GM23338 (cell line): ENCODE data around the gene GNPTG. TPM values are rescaled to one million over a fixed set of nuclear protein-coding genes. Genes with fewer than 3 reads are reported as not detected.

Experiments
- ATAC-seq: fragments of 200-7000 bp; cut with Tn5 transposase; 3 replicates; pipeline ENCODE4 v1.9.1; 2020
- DNase-seq: peaks from one replicate; pipeline ENCODE4 v3.0.0-alpha.2; 2015; ENCODE audit warnings: low spot score
- H2AFZ ChIP-seq: fragments of 200-600 bp; sonication (generic); 2 replicates; pipeline ENCODE4 v1.8.0; 2016; ENCODE audit warnings: antibody characterized with exemption, mild to moderate bottlenecking, moderate library complexity
- H3F3A ChIP-seq: fragments of 200-600 bp; sonication (generic); replicated peaks from 2 replicates; pipeline ENCODE4 v1.8.0; 2017; ENCODE audit warnings: antibody characterized with exemption, mixed run types, low read depth
- H3K27ac ChIP-seq: fragments of 200-600 bp; sonication (generic); 2 replicates; pipeline ENCODE4 v1.6.1; 2016; ENCODE audit warnings: low read depth
- H3K27me3 ChIP-seq: fragments of 200-600 bp; sonication (generic); 2 replicates; pipeline ENCODE4 v1.8.0; 2016; ENCODE audit warnings: mild to moderate bottlenecking, mixed run types, moderate library complexity; ENCODE audit not compliant: insufficient read depth
- H3K36me3 ChIP-seq: fragments of 200-600 bp; sonication (generic); 2 replicates; pipeline ENCODE4 v1.8.0; 2016; ENCODE audit warnings: mild to moderate bottlenecking; ENCODE audit not compliant: insufficient read depth
- H3K4me1 ChIP-seq: fragments of 200-600 bp; sonication (generic); 2 replicates; pipeline ENCODE4 v1.8.0; 2016; ENCODE audit warnings: mild to moderate bottlenecking, moderate library complexity; ENCODE audit not compliant: insufficient read depth
- H3K4me2 ChIP-seq: fragments of 200-600 bp; sonication (generic); 2 replicates; pipeline ENCODE4 v1.7.1; 2017; ENCODE audit warnings: mixed run types
- H3K4me3 ChIP-seq: fragments of 200-600 bp; sonication (generic); 2 replicates; pipeline ENCODE4 v1.6.1; 2016; ENCODE audit warnings: mixed run types
- H3K79me2 ChIP-seq: fragments of 200-600 bp; sonication (generic); replicated peaks from 2 replicates; pipeline ENCODE4 v1.8.0; 2017; ENCODE audit warnings: mild to moderate bottlenecking; ENCODE audit not compliant: insufficient read depth
- H3K9me2 ChIP-seq: fragments of 200-600 bp; sonication (generic); 2 replicates; pipeline ENCODE4 v1.8.0; 2017; ENCODE audit not compliant: insufficient read depth
- H4K20me1 ChIP-seq: fragments of 200-600 bp; sonication (generic); replicated peaks from 2 replicates; pipeline ENCODE4 v1.8.0; 2017; ENCODE audit warnings: mild to moderate bottlenecking; ENCODE audit not compliant: insufficient read depth
- H3K27ac Mint-ChIP-seq: 2 replicates; pipeline ENCODE4 v1.8.0; 2020; ENCODE audit warnings: inconsistent platforms, mild to moderate bottlenecking, moderate library complexity, mixed read lengths
- H3K27me3 Mint-ChIP-seq: 3 replicates; pipeline ENCODE4 v1.8.0; 2022; ENCODE audit warnings: low read depth, mild to moderate bottlenecking, moderate library complexity, mixed read lengths, inconsistent platforms; ENCODE audit not compliant: insufficient read depth, poor library complexity
- H3K36me3 Mint-ChIP-seq: 3 replicates; pipeline ENCODE4 v1.8.0; 2021; ENCODE audit warnings: low read depth, mild to moderate bottlenecking, inconsistent platforms, moderate library complexity, mixed read lengths
- H3K4me1 Mint-ChIP-seq: 3 replicates; pipeline ENCODE4 v1.8.0; 2020; ENCODE audit warnings: mild to moderate bottlenecking, inconsistent platforms, mixed read lengths
- H3K4me3 Mint-ChIP-seq: 3 replicates; pipeline ENCODE4 v1.8.0; 2021; ENCODE audit warnings: moderate library complexity, mild to moderate bottlenecking, inconsistent platforms, mixed read lengths
- H3K9me3 Mint-ChIP-seq: 3 replicates; pipeline ENCODE4 v1.8.0; 2020; ENCODE audit warnings: moderate library complexity, mild to moderate bottlenecking, inconsistent platforms, mixed read lengths
- CREB1 ChIP-seq: fragments of 250-450 bp; sonication (Bioruptor Pico); IDR thresholded peaks from 2 replicates; pipeline ENCODE4 v1.5.0; 2020; ENCODE audit warnings: low read depth, mild to moderate bottlenecking, moderate library complexity
- EZH2 ChIP-seq: fragments of 200-600 bp; sonication (generic); IDR thresholded peaks from one replicate; pipeline ENCODE4 v1.8.0; 2017; ENCODE audit warnings: antibody characterized with exemption, mild to moderate bottlenecking, low read depth; ENCODE audit not compliant: unreplicated experiment
- EZH2phosphoT487 ChIP-seq: fragments of 200-600 bp; sonication (generic); IDR thresholded peaks from one replicate; pipeline ENCODE4 v1.8.1; 2018; ENCODE audit warnings: antibody characterized with exemption; ENCODE audit not compliant: unreplicated experiment
- JUNB ChIP-seq: IDR thresholded peaks from one replicate; pipeline ENCODE4 v1.6.1; 2016; ENCODE audit warnings: antibody characterized with exemption; ENCODE audit not compliant: unreplicated experiment
- NANOG ChIP-seq: IDR thresholded peaks from 2 replicates; pipeline ENCODE4 v1.6.1; 2016; ENCODE audit warnings: antibody characterized with exemption, borderline replicate concordance
- POLR2AphosphoS5 ChIP-seq: IDR thresholded peaks from 2 replicates; pipeline ENCODE4 v1.6.1; 2016; ENCODE audit warnings: antibody characterized with exemption, low read depth
- STAT1 ChIP-seq: IDR thresholded peaks from one replicate; pipeline ENCODE4 v1.6.1; 2016; ENCODE audit warnings: antibody characterized with exemption; ENCODE audit not compliant: unreplicated experiment
- ZNF114 ChIP-seq: fragments of 250-450 bp; sonication (Bioruptor Pico); IDR thresholded peaks from 2 replicates; pipeline ENCODE4 v1.5.0; 2020; ENCODE audit warnings: mild to moderate bottlenecking, moderate library complexity
- ZNF331 ChIP-seq: fragments of 250-450 bp; sonication (Bioruptor Pico); IDR thresholded peaks from 2 replicates; pipeline ENCODE4 v1.5.0; 2020; ENCODE audit warnings: low read depth, mild to moderate bottlenecking, moderate library complexity
- polyA plus RNA-seq: library from polyadenylated mRNA; unstranded; fragments of >200 nt; fragmentation: Nextera tagmentation; extraction: Ambion mirVana; gene quantifications from 2 replicates; pipeline ENCODE4 v1.2.1, GENCODE V29; 2016
- total RNA-seq: library from RNA; depleted of rRNA; stranded (reverse); fragments of >200 nt; shearing (Covaris generic); gene quantifications from 2 replicates; pipeline ENCODE4 v1.2.3, GENCODE V29; 2014
- TF ChIP-seq, protein P1 (sequence below): IDR thresholded peaks from 2 replicates; pipeline ENCODE4 v1.6.1; 2016; ENCODE audit warnings: antibody characterized with exemption
- TF ChIP-seq, protein P2 (sequence below): fragments of 250-450 bp; sonication (Bioruptor Pico); IDR thresholded peaks from 2 replicates; pipeline ENCODE4 v1.5.0; 2020; ENCODE audit warnings: mild to moderate bottlenecking, moderate library complexity
- TF ChIP-seq, protein P3 (sequence below): IDR thresholded peaks from one replicate; pipeline ENCODE4 v1.6.1; 2018; ENCODE audit warnings: antibody characterized with exemption; ENCODE audit not compliant: unreplicated experiment
- TF ChIP-seq, protein P4 (sequence below), 2 experiments: fragments of 200-600 bp in 1 of 2; sonication (generic) in 1 of 2; conservative IDR thresholded peaks; 2 replicates each; pipeline versions ENCODE4 v1.5.1 to v1.6.1; 2016 to 2017; ENCODE audit warnings: antibody characterized with exemption in 2 of 2, low read depth in 2 of 2, mild to moderate bottlenecking in 2 of 2, moderate library complexity in 1 of 2

The GNPTG gene
- total and polyA plus RNA-seq, 2 experiments from 2014 or later: 23.3 to 41.0 TPM

DNA sequence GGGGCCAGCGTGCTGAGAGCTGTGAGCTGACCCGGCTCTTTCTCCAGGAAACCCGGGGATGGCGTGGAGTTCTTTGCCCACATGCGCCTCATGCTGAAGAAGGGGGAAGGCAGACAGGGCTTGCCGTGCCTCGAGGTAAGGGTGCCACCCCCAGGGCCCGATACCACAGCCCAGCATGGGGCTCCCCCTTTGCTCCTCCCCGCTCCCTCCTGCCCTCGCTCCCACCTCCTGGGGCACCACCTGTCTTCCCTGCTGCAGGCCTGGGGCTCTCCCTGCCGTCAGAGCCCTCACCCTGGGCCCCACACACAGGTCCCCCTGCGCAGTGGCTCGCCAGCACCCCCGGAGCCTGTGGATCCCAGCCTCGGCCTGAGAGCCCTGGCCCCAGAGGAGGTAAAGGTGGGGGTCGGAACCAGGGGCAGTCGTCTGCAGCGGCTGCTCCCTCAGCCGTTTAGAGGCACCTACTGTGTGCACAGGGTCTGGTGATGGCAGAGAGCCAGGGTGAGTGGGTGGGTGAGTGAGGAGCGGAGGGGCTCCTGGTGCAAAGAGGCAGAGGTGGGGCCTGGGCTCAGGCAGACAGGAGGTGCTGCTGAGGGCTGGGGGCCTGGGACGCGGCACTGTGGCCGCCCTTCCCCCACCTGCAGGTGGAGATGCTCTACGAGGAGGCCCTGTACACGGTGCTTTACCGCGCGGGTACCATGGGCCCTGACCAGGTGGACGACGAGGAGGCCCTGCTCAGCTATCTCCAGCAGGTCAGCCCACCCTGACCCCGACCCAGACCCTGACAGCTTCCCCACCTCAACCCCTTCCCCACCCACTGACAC is 12.7 kb upstream of the GNPTG start:
- DNase-seq (no peak), ATAC-seq (no peak)
- H2AFZ ChIP-seq: no peak overlapping the region
- Mint-ChIP-seq H3K27me3 (peaks cover 38% of the 10 kb centered on the region), H3K36me3 (no peaks in the 10 kb centered on the region), H3K9me3 (no peaks in the 10 kb centered on the region), H3K27ac (no peak overlapping the region), H3K4me1 (peaks cover 8% of the 10 kb centered on the region; the same call in 2 of the 3 replicates), H3K4me3 (no peak overlapping the region)
- no peak overlapping the region for H3K4me2 ChIP-seq
- 0 out of 2 replicates have a peak, but pooled peaks cover 2% of the 10 kb centered on the region for H3F3A ChIP-seq
- H3K4me3 ChIP-seq: no peak overlapping the region
- H3K27me3 ChIP-seq: peaks cover 19% of the 10 kb centered on the region
- H3K79me2 ChIP-seq: no peaks in the 10 kb centered on the region
- no peaks in the 10 kb centered on the region; the same call in 1 of the 2 replicates for H3K4me1 ChIP-seq
- H4K20me1 ChIP-seq: no peaks in the 10 kb centered on the region; the same call in 1 of the 2 replicates
- H3K36me3 ChIP-seq: no peaks in the 10 kb centered on the region
- no peaks in the 10 kb centered on the region for H3K9me2 ChIP-seq
- no peak for TF ChIP-seq EZH2
- no peak for TF ChIP-seq NANOG
- TF ChIP-seq, protein P1, sequence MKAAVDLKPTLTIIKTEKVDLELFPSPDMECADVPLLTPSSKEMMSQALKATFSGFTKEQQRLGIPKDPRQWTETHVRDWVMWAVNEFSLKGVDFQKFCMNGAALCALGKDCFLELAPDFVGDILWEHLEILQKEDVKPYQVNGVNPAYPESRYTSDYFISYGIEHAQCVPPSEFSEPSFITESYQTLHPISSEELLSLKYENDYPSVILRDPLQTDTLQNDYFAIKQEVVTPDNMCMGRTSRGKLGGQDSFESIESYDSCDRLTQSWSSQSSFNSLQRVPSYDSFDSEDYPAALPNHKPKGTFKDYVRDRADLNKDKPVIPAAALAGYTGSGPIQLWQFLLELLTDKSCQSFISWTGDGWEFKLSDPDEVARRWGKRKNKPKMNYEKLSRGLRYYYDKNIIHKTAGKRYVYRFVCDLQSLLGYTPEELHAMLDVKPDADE: no peak
- no peak for TF ChIP-seq EZH2phosphoT487
- TF ChIP-seq, protein P2, sequence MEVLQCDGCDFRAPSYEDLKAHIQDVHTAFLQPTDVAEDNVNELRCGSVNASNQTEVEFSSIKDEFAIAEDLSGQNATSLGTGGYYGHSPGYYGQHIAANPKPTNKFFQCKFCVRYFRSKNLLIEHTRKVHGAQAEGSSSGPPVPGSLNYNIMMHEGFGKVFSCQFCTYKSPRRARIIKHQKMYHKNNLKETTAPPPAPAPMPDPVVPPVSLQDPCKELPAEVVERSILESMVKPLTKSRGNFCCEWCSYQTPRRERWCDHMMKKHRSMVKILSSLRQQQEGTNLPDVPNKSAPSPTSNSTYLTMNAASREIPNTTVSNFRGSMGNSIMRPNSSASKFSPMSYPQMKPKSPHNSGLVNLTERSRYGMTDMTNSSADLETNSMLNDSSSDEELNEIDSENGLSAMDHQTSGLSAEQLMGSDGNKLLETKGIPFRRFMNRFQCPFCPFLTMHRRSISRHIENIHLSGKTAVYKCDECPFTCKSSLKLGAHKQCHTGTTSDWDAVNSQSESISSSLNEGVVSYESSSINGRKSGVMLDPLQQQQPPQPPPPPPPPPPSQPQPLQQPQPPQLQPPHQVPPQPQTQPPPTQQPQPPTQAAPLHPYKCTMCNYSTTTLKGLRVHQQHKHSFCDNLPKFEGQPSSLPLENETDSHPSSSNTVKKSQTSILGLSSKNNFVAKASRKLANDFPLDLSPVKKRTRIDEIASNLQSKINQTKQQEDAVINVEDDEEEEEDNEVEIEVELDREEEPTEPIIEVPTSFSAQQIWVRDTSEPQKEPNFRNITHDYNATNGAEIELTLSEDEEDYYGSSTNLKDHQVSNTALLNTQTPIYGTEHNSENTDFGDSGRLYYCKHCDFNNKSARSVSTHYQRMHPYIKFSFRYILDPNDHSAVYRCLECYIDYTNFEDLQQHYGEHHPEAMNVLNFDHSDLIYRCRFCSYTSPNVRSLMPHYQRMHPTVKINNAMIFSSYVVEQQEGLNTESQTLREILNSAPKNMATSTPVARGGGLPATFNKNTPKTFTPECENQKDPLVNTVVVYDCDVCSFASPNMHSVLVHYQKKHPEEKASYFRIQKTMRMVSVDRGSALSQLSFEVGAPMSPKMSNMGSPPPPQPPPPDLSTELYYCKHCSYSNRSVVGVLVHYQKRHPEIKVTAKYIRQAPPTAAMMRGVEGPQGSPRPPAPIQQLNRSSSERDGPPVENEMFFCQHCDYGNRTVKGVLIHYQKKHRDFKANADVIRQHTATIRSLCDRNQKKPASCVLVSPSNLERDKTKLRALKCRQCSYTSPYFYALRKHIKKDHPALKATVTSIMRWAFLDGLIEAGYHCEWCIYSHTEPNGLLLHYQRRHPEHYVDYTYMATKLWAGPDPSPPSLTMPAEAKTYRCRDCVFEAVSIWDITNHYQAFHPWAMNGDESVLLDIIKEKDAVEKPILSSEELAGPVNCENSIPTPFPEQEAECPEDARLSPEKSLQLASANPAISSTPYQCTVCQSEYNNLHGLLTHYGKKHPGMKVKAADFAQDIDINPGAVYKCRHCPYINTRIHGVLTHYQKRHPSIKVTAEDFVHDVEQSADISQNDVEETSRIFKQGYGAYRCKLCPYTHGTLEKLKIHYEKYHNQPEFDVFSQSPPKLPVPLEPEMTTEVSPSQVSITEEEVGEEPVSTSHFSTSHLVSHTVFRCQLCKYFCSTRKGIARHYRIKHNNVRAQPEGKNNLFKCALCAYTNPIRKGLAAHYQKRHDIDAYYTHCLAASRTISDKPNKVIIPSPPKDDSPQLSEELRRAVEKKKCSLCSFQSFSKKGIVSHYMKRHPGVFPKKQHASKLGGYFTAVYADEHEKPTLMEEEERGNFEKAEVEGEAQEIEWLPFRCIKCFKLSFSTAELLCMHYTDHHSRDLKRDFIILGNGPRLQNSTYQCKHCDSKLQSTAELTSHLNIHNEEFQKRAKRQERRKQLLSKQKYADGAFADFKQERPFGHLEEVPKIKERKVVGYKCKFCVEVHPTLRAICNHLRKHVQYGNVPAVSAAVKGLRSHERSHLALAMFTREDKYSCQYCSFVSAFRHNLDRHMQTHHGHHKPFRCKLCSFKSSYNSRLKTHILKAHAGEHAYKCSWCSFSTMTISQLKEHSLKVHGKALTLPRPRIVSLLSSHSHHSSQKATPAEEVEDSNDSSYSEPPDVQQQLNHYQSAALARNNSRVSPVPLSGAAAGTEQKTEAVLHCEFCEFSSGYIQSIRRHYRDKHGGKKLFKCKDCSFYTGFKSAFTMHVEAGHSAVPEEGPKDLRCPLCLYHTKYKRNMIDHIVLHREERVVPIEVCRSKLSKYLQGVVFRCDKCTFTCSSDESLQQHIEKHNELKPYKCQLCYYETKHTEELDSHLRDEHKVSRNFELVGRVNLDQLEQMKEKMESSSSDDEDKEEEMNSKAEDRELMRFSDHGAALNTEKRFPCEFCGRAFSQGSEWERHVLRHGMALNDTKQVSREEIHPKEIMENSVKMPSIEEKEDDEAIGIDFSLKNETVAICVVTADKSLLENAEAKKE (CRISPR knock-in tag): no peak
- no peak for TF ChIP-seq ZNF114 (CRISPR knock-in tag)
- TF ChIP-seq, protein P3, sequence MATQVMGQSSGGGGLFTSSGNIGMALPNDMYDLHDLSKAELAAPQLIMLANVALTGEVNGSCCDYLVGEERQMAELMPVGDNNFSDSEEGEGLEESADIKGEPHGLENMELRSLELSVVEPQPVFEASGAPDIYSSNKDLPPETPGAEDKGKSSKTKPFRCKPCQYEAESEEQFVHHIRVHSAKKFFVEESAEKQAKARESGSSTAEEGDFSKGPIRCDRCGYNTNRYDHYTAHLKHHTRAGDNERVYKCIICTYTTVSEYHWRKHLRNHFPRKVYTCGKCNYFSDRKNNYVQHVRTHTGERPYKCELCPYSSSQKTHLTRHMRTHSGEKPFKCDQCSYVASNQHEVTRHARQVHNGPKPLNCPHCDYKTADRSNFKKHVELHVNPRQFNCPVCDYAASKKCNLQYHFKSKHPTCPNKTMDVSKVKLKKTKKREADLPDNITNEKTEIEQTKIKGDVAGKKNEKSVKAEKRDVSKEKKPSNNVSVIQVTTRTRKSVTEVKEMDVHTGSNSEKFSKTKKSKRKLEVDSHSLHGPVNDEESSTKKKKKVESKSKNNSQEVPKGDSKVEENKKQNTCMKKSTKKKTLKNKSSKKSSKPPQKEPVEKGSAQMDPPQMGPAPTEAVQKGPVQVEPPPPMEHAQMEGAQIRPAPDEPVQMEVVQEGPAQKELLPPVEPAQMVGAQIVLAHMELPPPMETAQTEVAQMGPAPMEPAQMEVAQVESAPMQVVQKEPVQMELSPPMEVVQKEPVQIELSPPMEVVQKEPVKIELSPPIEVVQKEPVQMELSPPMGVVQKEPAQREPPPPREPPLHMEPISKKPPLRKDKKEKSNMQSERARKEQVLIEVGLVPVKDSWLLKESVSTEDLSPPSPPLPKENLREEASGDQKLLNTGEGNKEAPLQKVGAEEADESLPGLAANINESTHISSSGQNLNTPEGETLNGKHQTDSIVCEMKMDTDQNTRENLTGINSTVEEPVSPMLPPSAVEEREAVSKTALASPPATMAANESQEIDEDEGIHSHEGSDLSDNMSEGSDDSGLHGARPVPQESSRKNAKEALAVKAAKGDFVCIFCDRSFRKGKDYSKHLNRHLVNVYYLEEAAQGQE: no peak
- no peak for TF ChIP-seq JUNB
- no peak for TF ChIP-seq POLR2AphosphoS5
- no peak for TF ChIP-seq STAT1
- TF ChIP-seq CREB1 (CRISPR knock-in tag): no peak
- TF ChIP-seq, protein P4, sequence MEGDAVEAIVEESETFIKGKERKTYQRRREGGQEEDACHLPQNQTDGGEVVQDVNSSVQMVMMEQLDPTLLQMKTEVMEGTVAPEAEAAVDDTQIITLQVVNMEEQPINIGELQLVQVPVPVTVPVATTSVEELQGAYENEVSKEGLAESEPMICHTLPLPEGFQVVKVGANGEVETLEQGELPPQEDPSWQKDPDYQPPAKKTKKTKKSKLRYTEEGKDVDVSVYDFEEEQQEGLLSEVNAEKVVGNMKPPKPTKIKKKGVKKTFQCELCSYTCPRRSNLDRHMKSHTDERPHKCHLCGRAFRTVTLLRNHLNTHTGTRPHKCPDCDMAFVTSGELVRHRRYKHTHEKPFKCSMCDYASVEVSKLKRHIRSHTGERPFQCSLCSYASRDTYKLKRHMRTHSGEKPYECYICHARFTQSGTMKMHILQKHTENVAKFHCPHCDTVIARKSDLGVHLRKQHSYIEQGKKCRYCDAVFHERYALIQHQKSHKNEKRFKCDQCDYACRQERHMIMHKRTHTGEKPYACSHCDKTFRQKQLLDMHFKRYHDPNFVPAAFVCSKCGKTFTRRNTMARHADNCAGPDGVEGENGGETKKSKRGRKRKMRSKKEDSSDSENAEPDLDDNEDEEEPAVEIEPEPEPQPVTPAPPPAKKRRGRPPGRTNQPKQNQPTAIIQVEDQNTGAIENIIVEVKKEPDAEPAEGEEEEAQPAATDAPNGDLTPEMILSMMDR (conservative IDR thresholded peaks at IDR 0.05; ENCODE audit: low read depth in 2 of 2): no peak
- TF ChIP-seq ZNF331 (CRISPR knock-in tag): no peak
- H3K27ac ChIP-seq: no peak overlapping the region
